Stimulated activated CD8-positive, alpha-beta memory T cell treated with anti-CD3 and anti-CD28 coated beads, Interleukin-4, amount 100 ng/mL, for 48 hours (primary cell): ENCODE measurements around the gene NPPB.

Experiments
- DNase-seq: peaks from one replicate; pipeline ENCODE4 v3.0.0-alpha.2; 2020

Gene NPPB

DNA sequence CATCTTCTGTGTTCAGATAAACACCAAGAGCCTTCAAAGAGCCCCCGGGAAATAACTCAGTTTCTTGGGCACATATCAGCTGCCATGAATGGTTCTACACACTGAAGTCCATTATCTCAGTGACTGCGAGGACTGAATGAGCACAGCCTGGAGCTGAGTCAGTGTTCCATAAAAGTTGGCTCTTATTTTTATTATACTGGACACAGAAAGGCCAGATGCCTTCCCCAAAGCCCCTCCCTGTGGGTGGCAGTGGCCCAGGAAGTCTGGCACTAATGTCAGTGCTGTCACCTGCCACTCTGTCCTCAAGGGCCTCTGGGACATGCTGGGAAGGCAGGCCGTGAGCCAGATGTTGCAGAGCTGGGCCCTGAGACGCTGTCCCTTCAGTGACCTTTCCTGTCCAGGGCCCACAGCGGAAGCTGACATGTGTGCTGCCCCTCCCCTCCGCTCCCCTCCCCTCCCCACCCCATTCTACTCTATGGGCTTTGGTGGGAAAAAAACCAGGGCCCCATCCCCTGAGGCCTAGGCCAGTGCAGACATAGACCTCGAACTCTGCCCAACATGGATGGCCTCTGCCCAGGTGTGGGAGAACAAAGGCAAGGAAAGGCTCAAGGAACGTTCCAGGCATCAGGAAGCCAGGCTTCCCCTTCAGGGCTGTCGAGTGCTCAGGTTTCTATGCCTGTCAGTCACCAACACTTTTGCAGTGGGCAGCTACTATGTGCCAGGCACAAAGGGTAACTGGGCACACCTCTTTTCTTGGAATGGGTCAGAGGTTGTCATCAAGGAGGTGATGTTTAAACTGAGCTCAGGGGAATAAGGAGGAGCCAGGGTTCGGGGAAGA, 22.4 kb upstream of the NPPB start:
- DNase-seq = no peak

DNA sequence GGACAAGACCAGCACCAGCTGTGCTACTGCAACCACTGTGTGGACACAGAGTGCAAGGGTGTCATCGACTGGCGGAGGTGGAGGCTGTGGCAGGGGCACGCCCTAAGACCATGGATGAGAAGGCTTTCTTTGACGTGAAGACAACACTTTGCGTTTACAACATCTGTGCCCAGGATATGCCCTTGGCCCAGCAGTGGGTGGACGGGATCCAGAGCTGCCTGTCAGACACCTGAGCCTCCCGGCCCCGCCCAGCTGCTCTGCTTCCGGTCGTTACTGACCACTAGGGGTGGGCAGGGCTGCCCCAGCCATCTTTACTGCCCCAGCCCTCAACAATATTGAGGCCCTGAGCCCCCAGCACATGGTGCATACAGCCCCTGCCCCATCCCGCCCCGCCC, 21.4 kb upstream of the NPPB start:
- no peak for DNase-seq

GRCh38 chr1:11879311-11880180, 20.8 kb upstream of the NPPB start:
- no peak for DNase-seq

DNA sequence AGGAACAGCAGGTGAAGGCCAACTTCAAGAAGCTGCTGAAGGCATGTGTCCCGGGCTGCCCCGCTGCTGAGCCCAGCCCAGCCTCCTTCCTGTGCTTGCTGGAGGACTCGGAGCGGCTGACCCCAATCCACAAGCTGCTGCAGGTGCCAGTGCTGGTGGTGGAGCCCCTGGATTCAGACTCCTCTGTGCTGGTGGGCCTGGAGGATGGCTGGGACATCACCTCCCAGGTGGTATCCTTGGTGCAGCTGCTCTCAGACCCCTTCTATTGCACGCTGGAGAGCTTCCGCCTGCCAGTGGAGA, 20.1 kb upstream of the NPPB start:
- no peak for DNase-seq

DNA sequence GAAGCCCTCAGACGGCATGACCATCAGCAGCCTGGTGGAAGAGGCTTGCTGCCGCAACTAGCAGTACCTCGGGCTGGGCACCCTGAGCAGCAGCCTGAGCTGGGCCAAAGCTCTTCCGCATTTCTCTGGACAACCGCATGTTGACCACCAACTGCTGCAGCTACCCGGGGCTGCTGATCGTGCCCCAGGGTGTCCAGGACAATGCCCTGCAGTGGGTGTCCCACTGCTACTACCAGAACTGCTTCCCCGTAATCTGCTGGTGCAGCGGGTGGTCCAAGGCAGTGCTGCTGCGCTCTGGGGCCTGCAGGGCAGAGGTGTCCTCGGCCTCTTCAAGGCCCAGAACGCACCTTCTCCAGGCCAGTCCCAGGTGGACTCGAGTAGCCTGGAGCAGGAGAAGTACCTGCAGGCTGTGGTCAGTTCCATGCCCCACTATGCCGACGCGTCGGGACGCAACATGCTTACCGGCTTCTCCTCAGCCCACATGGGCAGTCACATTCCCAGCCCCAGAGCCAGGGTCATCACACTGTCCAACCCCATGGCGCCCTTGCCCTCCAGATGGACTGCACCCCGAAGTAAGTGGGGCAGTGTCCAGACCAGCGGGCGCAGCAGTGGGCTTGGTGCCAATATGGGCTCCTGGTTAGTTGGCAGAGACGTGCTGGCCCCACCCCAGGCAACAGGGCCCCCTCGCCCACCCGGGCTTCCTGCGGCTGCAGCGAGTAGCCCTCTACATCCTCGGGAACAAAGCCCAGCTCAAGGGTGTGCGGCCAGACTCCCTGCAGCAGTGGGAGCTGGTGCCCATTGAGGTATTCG, 19.5 kb upstream of the NPPB start:
- no peak for DNase-seq

DNA sequence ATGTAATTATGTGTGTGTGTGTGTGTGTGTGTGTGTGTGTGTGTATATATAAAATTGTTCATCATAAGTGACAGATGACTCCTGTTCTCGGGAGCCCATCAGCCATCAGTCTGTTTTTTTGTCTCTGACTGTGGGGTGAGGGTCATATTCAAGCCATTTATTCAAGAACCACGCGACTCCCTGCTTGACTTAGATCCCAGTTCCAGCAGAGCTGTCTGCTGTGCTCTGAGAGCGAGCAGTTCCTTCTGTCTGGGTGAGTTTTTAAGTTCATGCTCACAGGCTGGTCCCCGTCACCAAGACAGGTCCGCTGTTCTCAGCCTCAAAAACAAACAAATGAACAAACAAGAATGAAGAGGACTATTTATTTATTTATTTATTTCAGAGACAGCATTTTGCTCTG, 18.3 kb upstream of the NPPB start:
- DNase-seq = no peak

- no peak for DNase-seq
Observed at GRCh38 chr1:11875094-11875493, 16.3 kb upstream of the NPPB start.

DNA sequence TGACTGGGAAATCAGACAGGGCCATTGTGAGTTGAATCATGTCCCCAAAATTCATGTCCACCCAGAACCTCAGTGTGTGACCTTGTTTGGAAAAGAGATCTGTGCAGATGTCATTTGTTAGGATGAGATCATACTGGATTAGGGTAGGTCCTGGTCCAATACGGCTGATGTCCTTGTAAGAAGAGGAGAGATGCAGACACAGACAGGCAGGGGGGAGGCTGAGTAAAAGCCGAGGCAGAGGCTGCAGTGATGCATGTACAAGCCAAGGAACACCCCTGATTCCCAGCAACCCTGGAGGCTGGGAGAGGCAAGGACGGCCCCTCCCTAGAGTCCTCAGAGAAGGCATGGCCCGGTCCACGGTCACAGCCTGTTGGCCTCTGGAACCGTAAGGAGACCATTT, 15.9 kb upstream of the NPPB start:
- no peak for DNase-seq

DNA sequence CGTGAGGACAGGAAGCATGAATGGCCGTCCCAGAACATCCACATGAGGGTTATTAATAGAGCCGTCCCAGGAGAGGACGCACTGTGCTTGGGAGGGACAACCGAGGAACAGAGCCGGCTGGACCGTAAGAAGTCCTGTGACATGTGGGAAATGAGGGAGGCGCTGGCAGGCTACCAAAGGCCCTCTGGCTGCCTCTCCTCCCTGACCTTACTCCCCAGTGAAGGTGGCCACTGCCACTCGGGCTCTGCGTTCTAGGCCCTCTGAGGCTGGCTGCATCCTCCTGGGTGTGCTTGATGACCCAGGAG, 15.5 kb upstream of the NPPB start:
- DNase-seq = no peak

DNA sequence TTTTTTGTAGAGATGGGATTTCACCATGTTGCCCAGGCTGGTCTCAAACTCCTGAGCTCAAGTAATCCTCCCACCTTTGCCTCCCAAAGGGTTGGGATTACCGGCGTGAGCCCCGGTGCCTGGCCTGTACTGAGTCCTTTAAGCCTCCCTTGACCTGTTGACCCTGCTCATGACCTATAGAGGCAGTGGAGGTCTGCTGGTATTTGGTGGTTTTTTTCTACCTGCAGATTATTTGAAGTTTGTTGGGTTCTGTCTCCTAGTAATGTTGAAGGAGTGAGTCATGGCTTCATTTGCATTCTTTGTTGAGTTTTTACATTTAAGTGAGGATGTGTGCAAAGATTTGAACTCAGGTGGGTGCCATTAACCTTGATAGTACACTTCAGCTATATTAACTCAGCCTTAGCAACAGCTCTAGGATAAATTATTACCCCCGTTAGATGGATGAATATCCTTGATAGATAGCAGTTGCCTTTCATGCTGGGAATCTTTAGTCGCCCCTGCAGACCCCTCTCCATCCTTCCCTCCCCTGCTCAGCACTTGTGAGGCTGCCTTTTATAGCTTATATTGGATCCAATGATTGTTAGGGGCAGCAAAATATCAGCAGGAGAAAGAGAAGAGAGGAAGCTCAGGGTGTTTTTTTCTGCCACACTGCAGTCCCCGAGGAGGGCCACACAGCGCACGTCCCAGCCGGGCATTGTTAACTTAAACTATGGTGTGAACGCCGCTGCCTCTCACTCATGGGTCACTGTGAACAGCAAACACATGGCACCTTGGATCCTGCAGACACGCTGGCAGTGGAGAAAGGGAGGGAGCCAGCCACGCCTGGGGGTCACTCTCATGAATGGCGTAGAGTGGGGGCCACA, 14.9 kb upstream of the NPPB start:
- no peak for DNase-seq

DNA sequence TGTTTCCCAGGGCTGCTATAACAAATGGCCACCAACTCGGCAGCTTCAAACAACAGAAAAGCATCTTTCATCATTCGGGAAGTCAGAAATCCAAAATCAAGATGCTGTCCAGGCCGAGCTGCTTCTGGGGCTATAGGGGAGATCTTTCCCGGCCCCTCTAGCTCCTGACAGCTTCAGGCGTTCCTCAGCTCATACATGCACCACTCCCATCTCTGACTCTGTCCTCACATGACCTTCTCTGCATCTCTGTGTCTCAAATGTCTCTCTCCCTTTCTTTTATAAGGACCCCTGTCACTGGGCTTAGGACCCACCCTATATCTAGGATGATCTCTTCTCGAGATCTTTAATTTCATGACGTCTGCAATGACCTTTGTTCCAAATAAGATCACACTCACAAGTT, 13.8 kb upstream of the NPPB start:
- DNase-seq = no peak

GRCh38 chr1:11869650-11870207, 11.0 kb upstream of the NPPB start:
- DNase-seq = no peak

GRCh38 chr1:11869104-11869503, 10.4 kb upstream of the NPPB start:
- no peak for DNase-seq

DNA sequence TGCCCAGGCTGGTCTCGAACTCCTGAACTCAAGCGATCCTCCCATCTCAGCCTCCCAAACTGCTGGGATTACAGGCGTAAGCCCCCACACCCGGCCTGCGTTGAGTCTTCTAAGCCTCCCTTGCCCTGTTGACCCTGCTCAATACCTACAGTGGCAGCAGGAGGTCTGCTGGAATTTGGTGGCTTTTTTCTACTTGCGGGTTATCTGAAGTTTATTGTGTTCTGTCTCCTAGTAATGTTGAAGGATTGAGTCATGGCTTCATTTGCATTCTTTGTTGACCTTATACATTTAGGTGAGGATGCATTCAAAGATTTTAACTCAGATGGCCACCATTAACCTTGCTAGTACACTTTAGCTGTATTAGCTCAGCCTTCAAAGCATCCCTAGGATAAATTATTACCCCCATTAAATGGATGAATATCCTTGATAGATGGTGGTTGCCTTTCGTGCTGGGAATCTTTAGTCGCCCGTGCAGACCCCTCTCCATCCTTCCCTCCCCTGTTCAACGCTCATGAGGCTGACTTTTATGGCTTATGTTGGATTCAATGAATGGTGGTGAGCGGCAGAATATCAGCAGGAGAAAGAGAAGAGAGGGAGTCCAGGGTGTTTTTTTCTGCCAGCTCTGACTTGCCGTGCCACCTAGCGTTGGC, 9.7 kb upstream of the NPPB start:
- no peak for DNase-seq

DNA sequence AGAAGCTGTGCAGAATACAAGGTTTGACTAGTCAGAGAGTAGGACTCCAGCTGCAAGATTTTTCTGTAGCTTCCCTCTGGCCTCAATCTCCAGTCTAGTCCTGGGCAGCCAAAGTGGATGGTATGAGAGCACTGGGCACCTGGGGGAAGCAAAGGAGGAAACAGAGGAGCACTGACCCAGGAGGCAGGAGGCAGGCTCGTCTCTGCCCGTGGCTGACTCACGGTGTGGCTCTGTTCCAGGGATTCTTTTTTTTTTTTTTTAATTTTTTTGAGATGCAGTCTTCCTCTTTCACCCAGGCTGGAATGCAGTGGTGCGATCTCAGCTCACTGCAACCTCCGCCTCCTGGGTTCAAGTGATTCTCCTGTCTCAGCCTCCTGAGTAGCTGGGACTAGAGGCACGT, 4.1 kb upstream of the NPPB start:
- DNase-seq = no peak

DNA sequence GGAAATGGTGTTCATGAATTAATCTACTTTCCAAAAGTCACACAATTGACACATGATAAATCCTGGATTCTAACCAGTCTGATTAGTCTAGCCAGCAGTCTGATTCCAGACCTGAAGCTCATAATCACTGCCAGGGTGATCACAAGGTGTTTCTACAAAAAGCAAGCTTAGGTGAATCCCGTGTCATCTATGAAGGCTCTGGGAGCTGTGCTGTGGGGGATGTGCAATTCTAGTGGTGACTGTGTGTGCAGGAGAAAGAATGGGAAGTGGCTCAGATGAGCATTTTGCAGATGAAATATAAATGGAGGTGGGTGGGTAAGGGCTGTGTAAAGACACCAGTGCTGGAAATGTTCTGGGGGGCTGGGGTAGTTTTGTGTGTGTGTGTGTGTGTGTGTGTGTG, 1.8 kb upstream of the NPPB start:
- no peak for DNase-seq

DNA sequence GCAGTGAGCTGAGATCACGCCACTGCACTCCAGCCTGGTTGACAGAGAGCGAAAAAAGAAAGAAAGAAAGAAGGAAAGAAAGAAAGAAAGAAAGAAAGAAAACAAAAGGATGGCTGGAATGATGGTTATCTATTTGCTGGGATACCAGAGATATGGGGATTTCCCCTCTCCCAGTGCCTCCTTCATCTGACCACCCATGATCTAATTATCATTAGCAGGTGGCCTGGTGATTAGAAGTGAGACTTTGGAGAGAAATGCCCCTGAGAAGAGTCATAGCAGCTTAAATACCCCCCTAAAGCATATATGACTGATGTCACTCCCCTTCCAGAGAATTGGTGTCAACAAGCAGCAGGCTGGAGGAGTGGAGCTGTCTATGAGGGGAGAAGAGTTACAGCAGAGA, 1.3 kb upstream of the NPPB start:
- DNase-seq = no peak

GRCh38 chr1:11858968-11859871, 475 bp upstream of the NPPB start:
- peak; percentile 84 for DNase-seq

DNA sequence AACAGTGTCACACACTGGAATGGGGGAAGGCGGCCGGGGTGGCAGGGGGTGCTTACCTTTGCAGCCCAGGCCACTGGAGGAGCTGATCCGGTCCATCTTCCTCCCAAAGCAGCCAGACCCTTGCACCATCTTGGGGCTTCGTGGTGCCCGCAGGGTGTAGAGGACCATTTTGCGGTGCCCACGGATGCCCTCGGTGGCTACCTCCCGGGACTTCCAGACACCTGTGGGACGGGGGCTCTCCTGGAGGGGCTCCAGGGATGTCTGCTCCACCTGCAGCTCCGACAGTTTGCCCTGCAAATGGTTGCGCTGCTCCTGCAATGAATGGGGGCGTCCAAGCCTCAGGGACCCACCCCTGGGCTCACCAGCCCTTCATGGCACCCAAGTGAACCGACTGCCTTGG, 587 bp downstream of the NPPB start:
- no peak for DNase-seq

- no peak for DNase-seq
Observed at GRCh38 chr1:11857164-11857851, 1.4 kb downstream of the NPPB start.
